NCI-H524 (cell line): ENCODE measurements around the gene ETNK1.
"Not testable (repeated sequence)": the region's sequence is repeated elsewhere in the genome, so short reads cannot be mapped to it uniquely, and the experiment has no call there.

ENCODE experiments used
- DNase-seq, 2 experiments: peaks; one replicate each; lab custom pipeline; 2025; lab: John Stamatoyannopoulos, UW

ETNK1 gene, protein sequence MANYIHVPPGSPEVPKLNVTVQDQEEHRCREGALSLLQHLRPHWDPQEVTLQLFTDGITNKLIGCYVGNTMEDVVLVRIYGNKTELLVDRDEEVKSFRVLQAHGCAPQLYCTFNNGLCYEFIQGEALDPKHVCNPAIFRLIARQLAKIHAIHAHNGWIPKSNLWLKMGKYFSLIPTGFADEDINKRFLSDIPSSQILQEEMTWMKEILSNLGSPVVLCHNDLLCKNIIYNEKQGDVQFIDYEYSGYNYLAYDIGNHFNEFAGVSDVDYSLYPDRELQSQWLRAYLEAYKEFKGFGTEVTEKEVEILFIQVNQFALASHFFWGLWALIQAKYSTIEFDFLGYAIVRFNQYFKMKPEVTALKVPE

DNA sequence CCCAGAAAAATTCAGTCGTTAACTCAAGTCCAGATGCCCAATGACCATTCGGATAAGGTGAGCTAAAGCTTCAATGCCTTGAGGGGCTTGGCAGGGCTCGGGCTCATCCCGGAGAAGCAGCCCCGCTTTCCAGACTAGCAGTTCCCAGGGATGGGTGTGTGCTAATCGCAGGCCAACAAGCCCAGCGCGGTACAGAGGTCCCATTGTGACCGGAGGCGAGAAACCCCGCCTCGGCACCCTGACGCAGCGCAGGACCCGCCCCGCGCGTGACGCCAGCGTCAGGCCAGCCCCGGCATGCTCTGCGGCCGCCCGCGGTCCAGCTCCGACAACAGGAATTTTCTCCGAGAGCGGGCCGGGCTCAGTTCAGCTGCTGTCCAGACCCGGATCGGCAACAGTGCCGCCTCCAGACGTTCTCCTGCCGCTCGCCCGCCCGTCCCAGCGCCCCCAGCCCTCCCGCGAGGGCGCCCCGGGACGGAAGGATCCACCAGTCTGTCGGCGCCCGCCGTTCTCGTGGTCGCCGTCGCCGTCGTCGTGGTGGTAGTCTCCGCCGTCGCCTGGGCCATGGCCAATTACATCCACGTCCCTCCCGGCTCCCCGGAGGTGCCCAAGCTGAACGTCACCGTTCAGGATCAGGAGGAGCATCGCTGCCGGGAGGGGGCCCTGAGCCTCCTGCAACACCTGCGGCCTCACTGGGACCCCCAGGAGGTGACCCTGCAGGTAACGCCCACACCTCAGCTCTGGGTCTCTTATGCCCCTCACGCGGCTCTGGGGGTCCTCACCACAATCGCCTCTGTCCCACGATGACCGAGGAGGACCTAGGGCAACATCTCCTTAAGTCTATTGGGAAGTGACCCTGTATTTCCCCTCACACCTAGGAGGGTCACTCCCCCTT, at the start of gene ETNK1:
ETNK1 (plus strand) TSS at position 302 of the 892 bp plus-strand sequence; CDS start at position 562, 260 bp downstream.
- peak; percentile 78 to 87 for DNase-seq

DNA sequence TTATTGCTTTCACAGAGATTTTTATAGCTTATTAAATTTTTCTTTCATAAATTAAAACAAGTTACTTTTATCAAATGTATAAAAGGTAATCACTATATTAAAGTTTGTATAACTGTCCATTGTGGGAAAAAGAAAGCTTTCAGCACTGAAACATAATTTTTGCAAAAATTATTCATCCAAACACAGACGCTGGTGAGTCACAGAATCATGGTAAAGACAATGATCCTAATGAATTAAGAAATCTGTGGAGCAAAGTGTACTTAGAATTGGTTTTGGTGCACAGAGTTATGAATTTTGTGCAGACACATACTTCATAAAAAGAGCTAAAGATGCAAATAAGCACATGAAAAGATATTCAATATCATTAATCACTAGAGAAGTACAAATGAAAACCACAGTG, 48.9 kb upstream of the ETNK1 start:
- no peak for DNase-seq

DNA sequence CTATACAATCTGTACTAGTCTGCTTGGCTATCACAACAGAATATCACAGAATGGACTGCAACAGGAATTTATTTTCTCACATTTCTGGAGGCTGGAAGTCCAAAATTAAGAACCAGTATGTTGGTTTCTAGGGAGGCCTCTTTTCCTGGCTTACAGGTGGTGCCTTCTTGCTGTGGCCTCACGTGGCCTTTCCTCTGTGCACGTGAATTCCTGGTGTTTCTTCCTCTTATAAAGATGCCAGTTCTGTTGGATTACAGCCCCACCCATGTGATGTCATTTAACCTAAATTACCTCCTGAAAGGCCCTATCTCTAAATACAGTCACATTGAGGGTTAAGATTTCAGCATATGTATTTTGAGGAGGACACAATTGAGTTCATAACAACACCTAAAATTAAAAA, 48.5 kb upstream of the ETNK1 start:
- no peak for DNase-seq

DNA sequence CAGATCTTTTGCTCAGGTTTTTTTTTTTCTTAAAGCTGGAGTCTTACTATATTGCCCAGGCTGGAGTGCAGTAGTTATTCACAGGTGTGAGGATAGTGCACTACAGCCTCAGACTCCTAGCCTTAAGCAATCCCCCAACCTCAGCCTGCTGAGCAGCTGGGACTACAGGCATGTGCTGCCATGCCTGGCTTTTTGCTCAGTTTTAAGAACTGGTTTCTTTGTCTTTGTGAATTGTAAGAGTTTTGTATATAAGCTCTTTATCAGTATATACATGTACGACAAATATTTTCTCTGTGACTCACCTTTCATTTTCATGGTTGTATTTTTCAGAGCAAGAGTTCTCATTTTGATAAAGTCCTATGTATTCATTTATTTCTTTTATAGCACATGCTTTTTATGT, 47.3 kb upstream of the ETNK1 start:
- no peak for DNase-seq

DNA sequence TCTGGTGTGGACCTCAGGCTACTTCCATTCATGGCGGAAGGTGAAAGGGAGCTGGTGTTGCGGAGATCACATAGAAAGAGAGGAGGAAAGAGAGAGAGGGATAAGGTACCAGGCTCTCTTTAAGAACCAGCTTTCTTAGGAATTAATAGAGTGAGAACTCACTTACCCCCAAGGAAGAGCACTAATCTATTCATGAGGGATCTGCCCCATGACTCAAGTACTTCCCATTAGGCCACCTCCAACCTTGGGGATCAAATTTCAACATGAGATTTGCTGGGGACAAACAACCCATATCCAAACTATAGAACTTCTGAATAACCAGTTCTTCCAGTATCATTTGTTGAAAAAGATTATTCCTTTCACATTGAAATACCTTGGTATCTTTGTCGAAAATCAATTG, 46.6 kb upstream of the ETNK1 start:
- DNase-seq: no peak

DNA sequence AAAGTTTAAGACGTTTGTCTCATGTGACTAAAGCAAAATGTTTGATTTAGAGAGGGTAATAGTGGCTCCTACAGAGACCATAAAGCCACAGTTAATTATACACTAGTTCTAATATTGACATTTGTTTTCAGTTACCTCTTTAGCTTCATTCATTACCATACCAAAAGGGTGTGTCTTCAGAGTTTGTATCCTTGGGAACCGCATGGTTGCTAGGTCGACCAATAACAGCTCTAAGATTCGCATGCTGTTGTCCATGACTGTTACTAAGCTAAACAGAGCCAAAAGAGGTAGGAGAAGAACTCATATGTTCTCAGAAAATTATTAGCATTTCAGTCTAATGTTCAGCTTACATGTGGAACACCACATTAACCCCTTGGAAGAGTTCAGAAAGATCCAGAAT, 36.2 kb upstream of the ETNK1 start:
- no peak for DNase-seq

DNA sequence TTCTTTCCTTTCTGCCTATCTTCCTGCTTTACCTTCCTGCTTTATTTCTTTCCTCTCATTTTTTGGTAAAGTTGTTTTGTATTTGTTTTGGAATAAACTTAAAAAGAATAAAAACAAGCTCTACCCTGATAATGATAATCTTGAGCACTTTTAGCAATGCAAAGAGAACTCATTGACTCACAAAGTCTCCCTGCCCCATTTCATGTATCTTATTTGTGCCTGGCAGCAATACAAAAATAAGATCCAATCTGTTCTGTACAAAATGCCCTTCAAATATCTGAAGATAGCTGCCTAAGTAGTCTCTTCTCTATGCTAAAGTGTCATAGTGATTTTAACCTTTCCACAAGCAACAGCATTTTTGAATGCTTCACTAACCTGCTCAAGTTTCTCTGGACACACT, 31.1 kb upstream of the ETNK1 start:
- no peak for DNase-seq

DNA sequence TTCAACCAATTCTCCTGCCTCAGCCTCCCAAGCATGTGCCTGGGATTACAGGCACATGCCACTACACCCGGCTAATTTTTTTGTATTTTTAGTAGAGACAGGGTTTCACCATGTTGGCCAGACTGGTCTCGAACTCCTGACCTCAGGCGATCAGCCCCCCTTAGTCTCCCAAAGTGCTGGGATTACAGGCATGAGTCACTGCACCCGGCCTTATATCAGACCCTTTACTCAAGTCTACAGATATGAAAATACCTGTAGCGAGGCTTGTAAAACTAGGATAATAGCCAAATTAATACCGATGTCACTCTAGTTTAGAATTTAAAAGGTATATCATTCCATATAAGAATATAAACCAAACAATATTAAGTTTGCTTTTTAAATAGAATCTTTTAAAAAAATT, 27.4 kb upstream of the ETNK1 start:
- DNase-seq: not testable (repeated sequence)

DNA sequence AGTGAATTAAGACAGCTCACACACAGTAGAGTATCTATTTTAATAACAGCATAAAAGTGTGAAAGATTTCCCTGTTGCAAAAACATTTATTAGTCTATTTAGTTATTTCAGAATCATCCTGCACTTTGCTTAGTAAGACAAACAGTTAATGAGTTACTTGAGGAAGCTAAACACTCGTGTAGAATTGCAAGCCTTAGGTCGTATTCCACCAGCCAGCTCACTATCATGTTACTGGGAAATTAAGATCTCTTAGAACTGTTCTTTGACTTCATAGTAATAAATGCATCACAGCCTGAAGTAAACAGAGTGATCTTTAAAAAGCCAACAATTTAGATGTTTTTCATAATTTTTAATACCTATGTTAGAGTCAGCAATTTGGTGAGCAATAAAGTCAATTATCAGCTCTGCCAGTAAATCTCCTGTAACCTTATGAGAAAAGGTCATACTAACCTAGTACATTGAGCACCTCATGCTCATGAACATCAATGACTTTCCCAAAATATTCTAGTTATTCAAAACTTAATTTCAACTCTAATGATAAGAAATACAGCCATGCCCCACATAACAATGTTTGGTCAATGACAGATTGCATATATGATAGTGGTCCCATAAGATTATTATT, 26.7 kb upstream of the ETNK1 start:
- DNase-seq: no peak

DNA sequence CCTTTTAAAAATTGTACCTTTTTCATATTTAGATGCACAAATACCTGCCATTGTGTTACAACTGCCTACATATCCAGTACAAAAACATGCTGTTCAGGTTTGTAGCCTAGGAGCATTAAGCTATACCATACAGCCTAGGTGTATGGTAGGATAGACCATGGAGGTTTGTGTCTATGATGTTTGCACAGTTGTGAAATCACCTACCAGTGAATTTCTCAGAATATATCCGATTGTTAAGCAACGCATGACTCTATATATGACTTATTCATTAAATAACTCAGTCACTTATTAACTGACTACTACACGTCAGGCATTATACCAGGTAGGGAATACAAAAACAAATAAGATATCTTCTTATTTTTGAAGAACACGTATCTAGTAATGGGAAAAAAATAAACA, 26.2 kb upstream of the ETNK1 start:
- DNase-seq: no peak

DNA sequence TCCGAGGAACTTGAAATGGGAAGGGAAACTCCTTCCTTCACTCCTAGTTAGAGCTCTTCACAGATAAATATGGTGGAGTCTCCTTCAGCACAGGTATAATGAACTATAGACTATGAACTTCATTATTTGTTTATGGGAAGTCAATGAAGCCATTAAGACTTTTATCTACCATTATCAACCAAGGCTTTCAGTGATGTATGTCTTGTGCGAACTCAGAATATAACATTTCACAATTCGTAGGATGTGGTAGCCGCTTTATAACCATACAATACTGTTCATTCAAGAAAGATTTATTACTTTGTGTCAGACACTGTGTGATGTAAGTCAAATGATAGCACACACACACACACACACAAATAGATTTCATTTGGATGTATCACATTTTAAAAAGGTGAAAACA, 24.8 kb upstream of the ETNK1 start:
- DNase-seq: no peak

DNA sequence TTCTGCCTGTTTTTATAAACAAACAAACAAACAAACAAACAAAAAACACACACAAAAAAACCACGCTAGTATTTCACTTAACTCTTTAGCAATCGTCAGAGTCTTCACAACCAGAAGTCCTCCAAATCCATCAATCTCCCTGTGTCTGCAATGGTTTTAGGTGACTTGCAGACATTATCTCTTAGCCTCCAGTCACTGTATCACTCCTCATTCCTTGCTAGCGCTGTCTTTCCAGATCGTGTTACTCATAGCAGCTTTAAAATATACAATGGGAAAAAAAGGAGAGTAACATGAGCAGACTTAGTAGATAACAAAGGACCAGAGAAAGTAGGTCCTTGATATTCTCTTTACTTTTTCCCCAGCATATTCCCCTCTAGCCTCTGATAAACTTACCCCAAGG, 15.5 kb upstream of the ETNK1 start:
- no peak for DNase-seq

DNA sequence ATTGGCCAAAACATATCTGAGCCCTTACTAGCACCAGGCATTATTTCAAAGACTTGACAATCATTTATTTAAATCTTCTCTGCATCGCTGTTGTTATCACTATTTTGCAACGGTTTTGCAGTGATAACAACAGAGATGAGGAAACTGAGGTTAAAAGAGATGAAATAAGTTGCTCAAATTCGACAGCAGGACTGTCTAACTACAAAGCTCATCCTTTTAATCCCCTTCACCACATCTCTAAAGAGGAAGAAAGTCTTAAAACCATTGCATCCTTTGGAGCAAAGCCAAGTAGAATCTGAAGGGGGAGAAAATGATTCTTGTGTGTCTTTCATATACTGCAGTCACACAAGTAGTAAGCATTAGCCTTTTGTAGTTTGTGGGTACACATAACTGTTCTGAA, 14.8 kb upstream of the ETNK1 start:
- DNase-seq: peak; percentile 11 to 39

DNA sequence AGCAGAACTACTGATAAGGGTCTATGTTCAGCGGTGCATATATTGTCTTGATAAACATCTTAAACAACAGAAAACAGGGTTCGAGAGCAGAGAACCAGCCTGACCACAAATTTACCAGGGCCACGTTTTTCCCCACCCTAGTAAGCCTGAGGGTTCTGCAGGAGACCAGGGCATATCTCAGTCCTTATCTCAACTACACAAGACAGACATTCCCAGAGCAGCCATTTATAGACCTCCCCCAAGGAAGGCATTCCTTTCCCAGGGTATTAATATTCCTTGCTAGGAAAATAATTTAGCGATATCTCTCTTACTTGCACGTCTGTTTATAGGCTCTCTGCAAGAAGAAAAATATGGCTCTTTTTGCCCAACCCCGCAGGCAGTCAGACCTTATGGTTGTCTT, 12.1 kb upstream of the ETNK1 start:
- DNase-seq: not testable (repeated sequence)

DNA sequence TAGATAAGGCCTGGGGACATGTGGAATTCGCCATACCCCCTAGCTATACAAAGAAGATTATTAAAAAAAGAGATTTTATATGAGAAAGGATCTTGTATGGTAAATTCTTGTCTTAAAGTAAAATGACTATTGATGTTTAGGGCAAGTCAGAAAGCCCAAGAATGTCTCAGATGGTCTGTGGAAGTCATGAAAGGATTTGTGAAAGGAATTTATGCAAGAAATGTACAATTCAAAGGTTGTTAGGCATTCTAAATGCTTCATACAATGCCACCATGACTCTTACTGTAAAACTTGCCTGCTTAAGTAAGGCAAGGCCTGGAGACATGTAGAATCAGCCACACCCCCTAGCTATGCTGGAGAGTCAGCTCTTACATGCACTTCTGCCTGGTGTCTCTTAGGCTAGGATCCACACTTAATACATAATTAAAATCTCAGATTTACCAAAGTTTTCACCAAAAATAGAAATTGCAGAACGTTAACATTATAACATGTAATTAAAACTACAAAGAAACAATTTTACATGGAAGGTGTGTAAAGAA, 8.9 kb upstream of the ETNK1 start:
- no peak for DNase-seq

DNA sequence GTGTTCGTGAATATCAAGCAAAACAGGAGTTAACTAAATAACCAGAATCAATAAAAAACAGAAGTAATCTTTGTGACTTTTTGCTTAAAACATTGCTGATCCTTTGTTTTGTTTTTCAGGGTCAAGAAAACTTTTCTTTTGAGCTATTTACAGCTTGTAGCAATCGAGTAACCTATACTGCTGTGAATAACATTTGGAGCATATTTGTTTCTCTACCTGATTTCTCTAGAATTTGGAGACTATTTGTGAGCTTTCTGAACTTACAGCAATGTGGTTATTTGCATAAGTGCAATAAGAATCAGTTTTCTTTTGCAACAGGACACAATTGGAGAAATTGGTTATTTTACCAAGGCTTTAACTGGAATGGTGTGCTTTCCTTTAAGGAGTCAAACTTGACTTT, 7.3 kb upstream of the ETNK1 start:
- no peak for DNase-seq

DNA sequence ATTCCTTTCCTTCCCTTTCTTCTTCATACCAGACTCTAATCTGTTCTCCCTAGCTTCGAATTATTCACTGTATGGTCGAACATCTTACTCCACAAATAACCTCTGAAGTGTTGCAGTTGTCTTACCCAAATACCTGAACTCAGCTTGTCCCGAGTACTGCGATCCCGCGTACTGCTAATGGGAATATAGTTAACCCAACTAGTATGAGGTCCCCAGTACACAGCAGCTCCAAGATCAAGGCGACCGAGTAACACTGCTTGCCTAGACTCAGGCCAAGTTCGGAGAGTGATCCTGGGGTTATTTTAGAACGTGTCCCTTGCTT, 462 bp upstream of the ETNK1 start:
- DNase-seq: peak; percentile 47 to 66

DNA sequence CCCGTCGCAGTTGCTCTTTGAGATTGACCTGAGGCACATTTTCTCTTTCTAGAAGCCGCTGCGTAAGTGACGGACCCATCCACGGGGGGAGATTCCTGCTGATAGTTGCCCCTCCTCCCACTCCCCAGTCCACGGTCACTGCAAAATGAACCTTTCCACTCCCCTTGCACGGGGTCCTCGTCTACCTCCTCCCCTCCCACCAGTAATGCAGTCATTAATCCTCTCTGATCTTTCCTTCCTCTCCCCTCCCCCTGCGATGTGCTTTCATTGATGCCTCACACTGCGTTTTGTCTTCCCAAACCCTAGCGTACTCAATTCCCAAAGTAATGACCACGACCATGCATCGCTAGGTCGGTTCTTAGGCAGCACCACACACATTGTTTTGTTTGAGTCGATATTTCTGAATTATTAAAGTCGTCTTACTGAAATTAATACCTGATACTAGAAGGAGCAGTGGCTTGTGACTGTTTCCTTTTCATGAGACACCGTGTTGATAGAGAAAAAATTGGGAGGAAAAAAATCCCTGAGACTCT, 857 bp downstream of the ETNK1 start:
- DNase-seq: peak; percentile 39 to 61

DNA sequence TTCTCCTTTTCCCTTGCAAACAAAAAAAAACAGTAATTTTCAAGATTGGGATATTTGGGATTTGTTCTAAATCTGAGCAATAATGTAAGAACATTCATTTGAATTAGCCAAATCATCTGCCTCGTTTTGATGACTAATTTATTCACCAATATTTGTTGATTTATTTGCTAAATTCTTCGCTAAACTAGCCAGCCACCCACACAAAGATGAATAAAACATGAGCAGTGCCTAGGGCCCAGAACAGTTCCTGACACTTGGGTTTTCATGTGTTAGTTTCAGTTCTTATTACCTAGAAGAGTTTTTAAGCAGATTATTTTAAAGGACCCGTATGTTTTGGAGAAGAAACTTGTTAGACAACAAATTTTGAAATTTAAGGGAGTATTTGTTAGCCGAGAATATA, 1.4 kb downstream of the ETNK1 start:
- no peak for DNase-seq

DNA sequence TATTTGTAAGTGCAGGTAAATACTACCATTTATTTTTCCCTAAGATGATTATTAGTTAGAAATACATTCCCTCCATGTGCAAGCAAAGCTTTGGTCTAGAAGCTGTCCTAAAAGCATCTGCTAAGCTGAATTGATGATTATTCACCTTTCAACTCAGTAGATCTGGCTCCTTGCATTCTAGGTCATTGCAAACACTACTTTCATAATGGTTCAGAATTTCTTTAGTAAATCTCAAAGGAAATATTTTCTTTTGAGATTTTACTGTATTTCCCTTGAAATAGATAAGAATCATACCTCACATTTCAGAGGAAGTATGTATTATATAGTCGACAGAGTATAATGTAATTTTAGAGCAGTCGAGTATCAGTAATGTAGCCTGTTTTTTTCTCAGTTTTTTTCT, 2.4 kb downstream of the ETNK1 start:
- no peak for DNase-seq

DNA sequence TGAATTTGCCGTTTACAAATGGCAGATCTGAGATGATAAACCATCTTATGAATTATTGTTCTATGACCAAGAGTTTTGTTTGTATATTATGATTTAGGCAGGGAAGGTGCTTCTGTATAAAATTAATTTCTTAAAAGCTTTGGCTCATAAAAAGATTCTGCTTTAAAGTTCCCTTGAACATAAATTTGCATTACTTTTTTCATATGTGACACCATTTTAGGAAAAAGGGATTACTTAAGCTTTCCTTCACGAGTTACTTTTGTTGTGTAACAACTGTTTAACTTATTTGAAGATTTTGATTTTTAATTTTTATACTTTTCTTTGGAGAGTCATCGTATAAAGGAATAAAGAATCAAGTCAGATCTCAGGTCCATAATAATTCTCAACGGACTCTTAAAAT, 3.3 kb downstream of the ETNK1 start:
- no peak for DNase-seq

DNA sequence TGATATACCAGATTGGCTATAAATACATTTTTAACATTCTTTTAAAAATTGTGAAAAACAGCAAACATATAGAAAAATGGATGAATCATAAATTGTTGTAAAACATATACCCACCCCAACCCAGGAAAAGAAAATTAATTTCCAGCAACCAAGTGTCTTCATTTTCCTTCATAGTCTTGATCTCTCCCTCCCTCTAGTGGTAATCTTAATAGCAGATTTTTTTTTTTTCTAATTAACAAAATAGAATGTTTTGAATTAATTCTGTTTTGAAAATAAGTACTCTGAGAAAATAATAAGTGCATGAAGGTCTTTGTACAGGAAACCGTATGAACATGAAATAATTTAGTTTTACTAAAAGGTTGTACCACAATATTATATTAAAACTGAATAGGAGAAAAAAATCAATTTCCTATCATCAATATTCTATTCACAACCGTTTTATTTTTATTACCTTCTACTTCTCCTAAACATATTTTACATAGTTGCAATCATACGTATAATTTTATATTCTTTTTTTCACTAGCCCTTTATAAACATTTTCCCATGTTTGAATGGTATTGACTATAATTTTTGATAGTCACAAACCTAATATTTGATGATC, 7.0 kb downstream of the ETNK1 start:
- DNase-seq: peak in 1 of 2 experiments; percentile 1
